Measurements from ENCODE around the gene ABCC2.
"Not testable (repeated sequence)": the region's sequence is repeated elsewhere in the genome, so short reads cannot be mapped to it uniquely, and the experiment has no call there.

Gene ABCC2

DNA sequence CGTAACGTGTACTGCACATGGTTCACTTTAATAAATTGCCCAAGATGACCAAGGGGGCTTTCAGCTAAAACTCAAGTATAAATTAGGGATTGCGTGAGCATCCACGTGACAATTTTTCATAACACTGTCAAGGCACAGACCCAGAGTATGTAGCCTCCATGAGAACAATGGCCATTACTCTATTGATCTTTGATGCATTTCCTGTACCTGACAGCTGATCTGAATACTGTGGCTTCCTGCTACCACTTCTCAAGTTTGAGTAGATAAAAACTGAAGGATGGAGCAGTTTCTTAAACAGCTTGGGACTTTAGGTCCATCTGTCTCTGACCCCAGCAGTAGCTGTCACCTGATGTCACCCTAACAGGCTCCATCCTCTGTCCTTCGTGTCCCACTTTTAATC is 98.9 kb downstream of the ABCC2 start:
- DNase-seq (ENCODE audit: low read depth): no peak
- H3K4me3 ChIP-seq (ENCODE audit: low read depth, low read length): no peak overlapping the region
- TF ChIP-seq CTCF (IDR thresholded peaks at IDR 0.05; ENCODE audit: insufficient read depth, low read depth, low read length, missing control alignments): no peak

- no peak overlapping the region for H3K4me3 ChIP-seq (ENCODE audit: low read depth, low read length)
- no peak for DNase-seq (ENCODE audit: low read depth)
- no peak for TF ChIP-seq CTCF (IDR thresholded peaks at IDR 0.05; ENCODE audit: insufficient read depth, low read depth, low read length, missing control alignments)
These were observed 101.1 kb downstream of the ABCC2 start for GRCh38 chr10:99883523-99883922.

DNA sequence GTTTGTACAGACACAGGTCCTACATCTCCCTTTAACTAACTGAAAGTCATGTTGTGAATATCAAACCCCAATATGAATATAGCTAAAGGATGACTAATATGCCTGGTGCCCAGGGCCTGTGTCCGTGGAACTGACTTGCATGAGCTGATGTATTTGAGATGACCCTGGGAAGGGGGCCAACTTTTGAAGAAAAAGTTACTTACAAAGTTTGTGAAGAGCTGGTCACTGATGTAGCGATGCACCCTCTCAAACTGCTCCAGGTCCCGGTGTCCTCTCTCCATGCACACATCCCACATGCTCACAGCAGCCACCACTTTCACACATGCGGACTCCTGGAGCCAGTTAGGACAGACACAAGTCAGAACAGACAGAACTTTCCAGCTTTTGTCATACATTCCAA is 106.2 kb downstream of the ABCC2 start:
- no peak overlapping the region for H3K4me3 ChIP-seq (ENCODE audit: low read depth, low read length)
- TF ChIP-seq CTCF (IDR thresholded peaks at IDR 0.05; ENCODE audit: insufficient read depth, low read depth, low read length, missing control alignments): no peak
- DNase-seq (ENCODE audit: low read depth): no peak

- no peak overlapping the region for H3K4me3 ChIP-seq (ENCODE audit: low read depth, low read length)
- no peak for TF ChIP-seq CTCF (IDR thresholded peaks at IDR 0.05; ENCODE audit: insufficient read depth, low read depth, low read length, missing control alignments)
- no peak for DNase-seq (ENCODE audit: low read depth)
These were observed 112.2 kb downstream of the ABCC2 start for GRCh38 chr10:99894613-99895012.

GRCh38 chr10:99895066-99895465 is 112.6 kb downstream of the ABCC2 start:
- not testable (repeated sequence) for H3K4me3 ChIP-seq (ENCODE audit: low read depth, low read length); DNase-seq (ENCODE audit: low read depth)

- no peak for TF ChIP-seq CTCF (IDR thresholded peaks at IDR 0.05; ENCODE audit: insufficient read depth, low read depth, low read length, missing control alignments)
- no peak overlapping the region for H3K4me3 ChIP-seq (ENCODE audit: low read depth, low read length)
- no peak for DNase-seq (ENCODE audit: low read depth)
These were observed 113.4 kb downstream of the ABCC2 start for GRCh38 chr10:99895867-99896266.

Data from GM12865 (cell line).